Measurements from ENCODE around the gene ATG16L1. TPM values are rescaled to one million over a fixed set of nuclear protein-coding genes. Genes with fewer than 3 reads are reported as not detected.

Gene ATG16L1
- total RNA-seq, 1 experiment from 2014 or later: 42.0 TPM

DNA sequence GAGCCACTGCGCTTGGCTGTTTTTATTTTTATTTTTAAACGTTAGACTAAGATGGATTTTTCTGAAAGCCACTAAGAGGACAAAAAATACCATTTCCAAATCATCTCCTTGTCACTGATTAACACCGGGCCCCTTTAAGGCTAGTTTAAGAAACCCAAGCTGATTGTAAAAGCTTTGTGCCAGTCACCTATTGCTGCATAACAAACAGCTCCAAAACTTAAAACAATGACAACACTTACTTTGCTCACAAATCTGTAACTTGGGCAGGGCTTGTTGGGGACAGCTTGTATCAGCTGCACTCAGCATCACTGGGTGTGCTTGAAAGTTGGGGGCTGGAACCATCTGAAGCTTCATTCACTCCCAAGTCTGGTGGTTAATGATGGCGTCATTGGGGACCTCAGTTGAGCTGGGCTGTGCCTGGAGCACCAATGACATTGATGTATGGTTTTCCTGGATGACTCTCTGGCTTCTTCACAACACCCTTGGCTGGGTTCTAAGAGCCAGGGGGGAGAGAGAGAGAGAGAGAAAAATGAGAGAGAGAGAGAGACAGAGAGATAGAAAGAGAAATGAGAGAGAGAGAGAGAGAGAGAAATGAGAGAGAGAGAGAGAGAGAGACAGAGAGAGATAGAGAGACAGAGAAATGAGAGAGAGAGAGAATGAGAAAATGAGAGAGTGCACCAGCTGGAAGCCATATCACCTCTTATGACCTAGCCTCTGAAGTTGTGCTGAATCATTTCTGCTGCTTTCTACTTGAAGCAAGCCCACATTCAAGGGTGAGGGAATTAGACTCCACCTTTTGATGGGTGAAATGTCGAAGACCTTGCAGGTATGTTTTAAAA, 26.0 kb upstream of the ATG16L1 start:
- H3K4me1 Mint-ChIP-seq: peaks cover 10 to 12% of the 10 kb centered on the region in 2 experiments
- Histone ChIP-seq H2BK15ac (ENCODE audit: low read depth, low read length) (no peak overlapping the region), H4K5ac (ENCODE audit: insufficient read length, low read depth, low read length) (peak overlapping the region; percentile 60), H3K4ac (ENCODE audit: low read depth, low read length) (no peak overlapping the region), H2BK20ac (ENCODE audit: low read depth, low read length, poor library complexity, severe bottlenecking) (no peak overlapping the region), H3K27ac (ENCODE audit: insufficient read length, low read depth, low read length) (no peak overlapping the region), H2AK5ac (ENCODE audit: insufficient read length, low read length) (no peak overlapping the region), H2BK12ac (ENCODE audit: insufficient read length, low read depth, low read length) (no peak overlapping the region), H4K91ac (ENCODE audit: insufficient read length, low read depth, low read length) (no peak overlapping the region), H2BK120ac (ENCODE audit: low read depth, low read length, poor library complexity, severe bottlenecking) (no peak overlapping the region), H3K9me3 (ENCODE audit: control insufficient read depth, low read depth, low read length) (peaks cover 9% of the 10 kb centered on the region), H3K4me1 (ENCODE audit: insufficient read depth, low read length) (no peaks in the 10 kb centered on the region), H3K79me1 (ENCODE audit: insufficient read depth, low read depth, low read length, poor library complexity, severe bottlenecking) (no peaks in the 10 kb centered on the region), H3K18ac (ENCODE audit: insufficient read length, low read depth, low read length) (no peak overlapping the region), H3T11ph (ENCODE audit: low read length) (no peak overlapping the region), H3K79me2 (ENCODE audit: insufficient read depth, low read length) (0 out of 2 replicates have a peak, but pooled peaks cover 2% of the 10 kb centered on the region), H3K56ac (ENCODE audit: insufficient read length, low read depth, low read length) (no peak overlapping the region), H3K14ac (ENCODE audit: insufficient read depth, low read length) (no peak overlapping the region), H4K8ac (replicated peaks; ENCODE audit: insufficient read length, low read depth, low read length) (no peak overlapping the region), H4K20me1 (ENCODE audit: control insufficient read depth, insufficient read depth, insufficient read length) (no peaks in the 10 kb centered on the region), H2BK5ac (ENCODE audit: insufficient read length, low read length) (no peak overlapping the region), H3K9ac (ENCODE audit: extremely low read depth, insufficient read length, low read length) (no peak overlapping the region), H3K27me3 (ENCODE audit: insufficient read depth, low read length) (no peaks in the 10 kb centered on the region), H2AFZ (ENCODE audit: low read length) (no peak overlapping the region), H3K23ac (ENCODE audit: insufficient read length, low read depth, low read length) (no peak overlapping the region), H3K23me2 (ENCODE audit: insufficient read length, low read depth, low read length, poor library complexity, severe bottlenecking) (no peaks in the 10 kb centered on the region), H3K4me2 (ENCODE audit: insufficient read depth, insufficient read length, low read length) (no peak overlapping the region)
- no CpG with 5 or more reads among the region's 5 CpGs for WGBS (ENCODE audit: extremely low coverage, insufficient read length, low lambda C conversion rate)
- H3K4me3 Mint-ChIP-seq: no peak overlapping the region
- H3K27me3 Mint-ChIP-seq (ENCODE audit: low read depth): no peaks in the 10 kb centered on the region; the same call in 1 of the 2 replicates
- no peaks in the 10 kb centered on the region; a peak in 1 of 5 replicates for H3K9me3 Mint-ChIP-seq
- DNase-seq: no peak
- TF ChIP-seq, protein P1, sequence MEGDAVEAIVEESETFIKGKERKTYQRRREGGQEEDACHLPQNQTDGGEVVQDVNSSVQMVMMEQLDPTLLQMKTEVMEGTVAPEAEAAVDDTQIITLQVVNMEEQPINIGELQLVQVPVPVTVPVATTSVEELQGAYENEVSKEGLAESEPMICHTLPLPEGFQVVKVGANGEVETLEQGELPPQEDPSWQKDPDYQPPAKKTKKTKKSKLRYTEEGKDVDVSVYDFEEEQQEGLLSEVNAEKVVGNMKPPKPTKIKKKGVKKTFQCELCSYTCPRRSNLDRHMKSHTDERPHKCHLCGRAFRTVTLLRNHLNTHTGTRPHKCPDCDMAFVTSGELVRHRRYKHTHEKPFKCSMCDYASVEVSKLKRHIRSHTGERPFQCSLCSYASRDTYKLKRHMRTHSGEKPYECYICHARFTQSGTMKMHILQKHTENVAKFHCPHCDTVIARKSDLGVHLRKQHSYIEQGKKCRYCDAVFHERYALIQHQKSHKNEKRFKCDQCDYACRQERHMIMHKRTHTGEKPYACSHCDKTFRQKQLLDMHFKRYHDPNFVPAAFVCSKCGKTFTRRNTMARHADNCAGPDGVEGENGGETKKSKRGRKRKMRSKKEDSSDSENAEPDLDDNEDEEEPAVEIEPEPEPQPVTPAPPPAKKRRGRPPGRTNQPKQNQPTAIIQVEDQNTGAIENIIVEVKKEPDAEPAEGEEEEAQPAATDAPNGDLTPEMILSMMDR (conservative IDR thresholded peaks at IDR 0.05): no peak
- no peaks in the 10 kb centered on the region for H3K36me3 Mint-ChIP-seq (ENCODE audit: insufficient read depth in 1 of 3, low read depth in 3 of 3)
- no peak overlapping the region; a peak in 1 of 7 replicates for H3K27ac Mint-ChIP-seq

Data from H9 (cell line).